H7 (cell line): ENCODE measurements around the gene RAB1B. TPM values are rescaled to one million over a fixed set of nuclear protein-coding genes. Genes with fewer than 3 reads are reported as not detected.
A peak's percentile ranks its signal among the peaks of the same experiment; 100 is the strongest.
"Not testable (repeated sequence)": the region's sequence is repeated elsewhere in the genome, so short reads cannot be mapped to it uniquely, and the experiment has no call there.

Experiments
- DNase-seq: peaks from one replicate; pipeline ENCODE4 v3.0.0; 2012
- H3K27me3 ChIP-seq: 2 replicates; pipeline ENCODE4 v1.6.0; 2011; ENCODE audit warnings: mild to moderate bottlenecking, low read length; ENCODE audit not compliant: control insufficient read depth, insufficient read depth
- H3K36me3 ChIP-seq: replicated peaks from 2 replicates; pipeline ENCODE4 v1.5.1; 2011; ENCODE audit warnings: low read length; ENCODE audit not compliant: control insufficient read depth, insufficient read depth
- H3K4me3 ChIP-seq: 2 replicates; pipeline ENCODE4 v1.5.1; 2011; ENCODE audit warnings: low read depth, mild to moderate bottlenecking, control low read depth, low read length, moderate library complexity; ENCODE audit not compliant: insufficient read depth
- total RNA-seq: library from RNA; depleted of rRNA; stranded (reverse); fragments of >200 nt; shearing (Covaris generic); gene quantifications from 2 replicates; pipeline ENCODE4 v1.2.3, GENCODE V29; 2014; rRNA removed

The RAB1B gene
- total RNA-seq, 1 experiment from 2014 or later: 165 TPM

DNA sequence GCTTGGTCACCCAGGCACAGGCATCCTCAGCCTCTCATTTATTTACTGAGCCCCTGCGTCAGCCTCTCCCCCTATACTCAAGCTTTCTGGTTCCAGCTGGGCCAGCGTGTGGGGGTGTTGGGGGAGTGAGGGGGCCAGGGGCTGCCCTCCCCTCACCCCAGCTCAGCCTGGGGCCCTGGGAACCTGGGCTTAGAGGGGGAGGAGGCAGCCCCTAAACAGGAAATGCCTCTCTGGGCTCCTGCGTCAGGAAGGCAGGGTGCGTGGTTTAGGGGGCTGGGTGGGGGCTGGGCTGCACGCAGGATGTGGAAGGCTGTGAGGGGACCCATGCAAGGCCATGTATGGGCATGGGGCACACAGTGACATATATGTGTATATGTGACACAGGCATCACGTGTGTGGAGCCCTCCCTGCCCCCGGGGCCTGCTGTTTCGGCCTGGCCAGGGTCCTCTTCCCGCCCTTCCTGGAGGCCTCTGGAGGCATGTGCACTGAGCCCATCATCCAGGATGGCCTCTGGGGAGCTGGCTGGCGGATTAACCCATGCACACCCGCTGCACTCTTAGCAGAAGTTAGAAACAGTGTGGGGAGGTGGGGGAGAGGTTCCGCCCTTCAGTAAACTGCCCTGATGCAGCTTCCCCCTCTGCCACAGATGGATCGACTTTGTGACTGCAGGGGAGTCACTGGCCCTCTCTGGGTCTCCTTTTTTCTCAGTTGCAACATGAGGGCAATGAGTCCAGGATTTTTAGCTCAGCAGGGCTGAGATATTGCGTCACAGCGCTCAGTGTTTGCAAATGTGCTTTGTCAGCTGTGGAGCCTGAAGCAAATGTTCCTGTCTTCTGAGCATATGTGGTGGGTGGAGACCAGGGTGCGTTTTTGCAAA is 49.5 kb downstream of the RAB1B start:
- Histone ChIP-seq H3K4me3 (no peak overlapping the region), H3K36me3 (no peaks in the 10 kb centered on the region), H3K27me3 (no peaks in the 10 kb centered on the region)
- DNase-seq: peak; percentile 77

DNA sequence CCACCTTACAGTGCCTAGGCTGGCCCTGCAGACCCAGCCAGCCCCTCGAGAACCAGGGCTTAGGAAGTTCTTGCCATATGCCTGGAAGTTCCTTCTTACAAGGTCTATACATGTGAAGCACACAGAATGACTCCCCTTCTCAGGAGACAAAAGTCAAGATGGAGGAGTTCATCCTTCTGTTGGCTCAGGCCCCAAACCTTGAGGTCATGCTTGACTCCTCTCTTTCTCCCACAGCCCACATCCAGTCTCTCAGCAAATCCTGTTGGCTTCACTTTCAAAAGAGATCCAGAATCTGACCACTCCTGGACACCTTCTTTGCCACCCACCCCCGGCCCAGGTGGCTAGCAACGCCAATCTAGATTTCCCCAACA is 50.1 kb downstream of the RAB1B start:
- Histone ChIP-seq H3K27me3 (no peaks in the 10 kb centered on the region), H3K4me3 (no peak overlapping the region), H3K36me3 (no peaks in the 10 kb centered on the region)
- no peak for DNase-seq

DNA sequence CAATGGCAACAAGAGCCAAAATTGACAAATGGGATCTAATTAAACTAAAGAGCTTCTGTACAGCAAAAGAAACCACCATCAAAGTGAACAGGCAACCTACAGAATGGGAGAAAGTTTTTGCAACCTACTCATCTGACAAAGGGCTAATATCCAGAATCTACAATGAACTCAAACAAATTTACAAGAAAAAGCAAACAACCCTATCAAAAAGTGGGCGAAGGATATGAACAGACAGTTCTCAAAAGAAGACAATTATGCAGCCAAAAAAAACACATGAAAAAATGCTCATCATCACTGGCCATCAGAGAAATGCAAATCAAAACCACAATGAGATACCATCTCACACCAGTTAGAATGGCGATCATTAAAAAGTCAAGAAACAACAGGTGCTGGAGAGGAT is 51.9 kb downstream of the RAB1B start:
- H3K27me3 ChIP-seq, H3K36me3 ChIP-seq, H3K4me3 ChIP-seq, DNase-seq: not testable (repeated sequence)

DNA sequence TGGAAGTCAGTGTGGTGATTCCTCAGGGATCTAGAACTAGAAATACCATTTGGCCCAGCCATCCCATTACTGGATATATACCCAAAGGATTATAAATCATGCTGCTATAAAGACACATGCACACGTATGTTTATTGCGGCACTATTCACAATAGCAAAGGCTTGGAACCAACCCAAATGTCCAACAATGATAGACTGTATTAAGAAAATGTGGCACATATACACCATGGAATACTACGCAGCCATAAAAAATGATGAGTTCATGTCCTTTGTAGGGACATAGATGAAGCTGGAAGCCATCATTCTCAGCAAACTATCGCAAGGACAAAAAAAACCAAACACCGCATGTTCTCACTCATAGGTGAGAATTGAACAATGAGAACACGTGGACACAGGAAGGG is 52.3 kb downstream of the RAB1B start:
- H3K27me3 ChIP-seq, H3K4me3 ChIP-seq: not testable (repeated sequence)

DNA sequence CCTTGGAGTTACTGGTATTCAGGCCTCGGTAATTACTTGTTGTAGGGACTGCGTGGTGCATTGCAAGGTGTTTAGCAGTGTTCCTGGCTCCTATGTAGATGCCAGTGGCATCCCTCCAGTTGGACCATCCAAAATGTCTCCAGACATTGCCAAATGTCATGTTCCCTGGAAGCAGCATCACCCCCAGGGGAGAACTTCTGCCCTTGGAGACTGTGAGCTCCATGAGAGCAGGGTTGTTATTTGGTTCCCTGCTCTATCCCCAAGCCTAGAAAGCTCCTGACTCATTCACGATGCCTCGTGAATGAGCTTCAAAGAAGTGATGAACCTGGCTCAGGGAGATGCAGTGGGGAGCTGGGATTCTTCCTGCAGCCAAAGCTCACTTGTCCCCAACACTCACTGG is 53.2 kb downstream of the RAB1B start:
- no peaks in the 10 kb centered on the region for H3K27me3 ChIP-seq
- H3K4me3 ChIP-seq: no peak overlapping the region
- no peaks in the 10 kb centered on the region for H3K36me3 ChIP-seq
- no peak for DNase-seq

More for the DNA sequence above, 52.3 kb downstream of the RAB1B start:
- DNase-seq, H3K36me3 ChIP-seq: not testable (repeated sequence)

DNA sequence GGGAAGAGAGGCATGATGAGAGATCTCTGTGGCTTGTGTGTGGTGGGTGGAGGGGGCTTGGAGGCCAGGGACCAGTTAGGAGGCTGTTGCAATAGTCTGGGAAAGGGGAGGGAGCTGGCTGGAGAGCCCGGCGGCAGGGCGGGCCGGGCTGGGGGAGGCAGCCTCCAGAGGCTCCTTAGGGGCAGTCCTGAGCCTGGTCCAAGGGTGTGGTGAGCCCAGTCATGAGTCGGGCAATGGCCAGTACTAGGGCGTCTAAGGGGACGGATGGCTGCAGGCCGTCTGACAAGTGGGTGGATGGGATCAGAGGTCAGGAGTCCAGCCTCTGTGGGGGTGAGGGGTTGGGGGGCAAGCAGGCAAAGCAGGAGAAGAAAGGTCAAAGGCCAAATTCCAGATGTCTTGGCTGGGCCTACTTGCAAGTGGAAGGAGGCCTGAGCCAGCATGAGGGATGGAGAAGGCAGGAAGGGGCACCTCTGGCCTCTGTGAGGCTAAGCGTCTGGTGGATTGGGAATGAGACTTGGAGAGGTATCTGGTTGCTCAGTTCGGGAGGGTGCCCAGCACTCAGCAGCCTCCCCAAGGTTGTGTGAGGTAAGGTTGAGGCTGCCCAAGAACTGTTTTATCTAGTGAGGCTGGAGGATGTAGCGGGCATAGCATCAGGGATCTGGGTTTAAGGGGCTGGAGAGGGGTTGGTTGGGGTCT is 54.4 kb downstream of the RAB1B start:
- no peaks in the 10 kb centered on the region for H3K27me3 ChIP-seq
- H3K4me3 ChIP-seq: no peak overlapping the region
- DNase-seq: no peak
- no peaks in the 10 kb centered on the region for H3K36me3 ChIP-seq

DNA sequence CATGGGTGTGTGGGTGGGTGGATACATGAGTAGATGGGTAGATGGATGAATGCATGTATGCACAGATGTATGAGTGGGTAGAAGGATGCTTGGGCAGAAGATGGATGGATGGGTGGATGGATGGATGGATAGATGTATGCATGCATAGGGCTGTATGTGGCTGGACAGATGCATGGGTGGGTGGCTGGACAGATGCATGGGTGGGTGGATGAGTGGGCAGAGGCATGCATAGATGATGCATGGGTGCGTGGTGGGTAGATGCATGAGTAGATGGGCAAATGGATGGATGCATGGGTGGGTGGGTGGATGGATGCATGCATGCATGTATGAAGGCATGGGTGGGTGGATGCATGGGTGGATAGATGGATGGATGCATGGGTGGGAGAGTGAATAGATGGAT is 55.2 kb downstream of the RAB1B start:
- Histone ChIP-seq H3K27me3 (no peaks in the 10 kb centered on the region), H3K4me3 (no peak overlapping the region), H3K36me3 (no peaks in the 10 kb centered on the region)
- no peak for DNase-seq

DNA sequence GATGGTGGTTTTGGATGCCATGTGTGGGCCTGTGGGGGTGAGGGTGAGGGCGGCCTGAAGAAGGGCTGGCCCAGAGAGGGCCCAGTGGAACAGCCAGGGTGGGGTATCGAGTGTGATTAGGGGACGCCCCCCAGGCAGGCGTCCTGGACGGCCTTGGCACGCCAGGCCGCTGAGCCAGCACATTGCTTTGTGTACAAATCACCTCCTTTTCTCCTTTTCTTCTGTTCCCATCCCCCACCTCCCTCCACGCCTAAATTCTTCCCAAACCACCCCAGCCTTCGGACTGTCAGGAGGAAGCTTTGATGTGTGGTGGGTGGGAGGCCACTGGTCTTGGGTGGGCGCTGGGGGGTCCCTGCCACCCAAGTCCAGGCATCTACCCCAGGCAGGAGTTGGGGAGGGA is 56.2 kb downstream of the RAB1B start:
- Histone ChIP-seq H3K36me3 (no peaks in the 10 kb centered on the region), H3K27me3 (no peaks in the 10 kb centered on the region), H3K4me3 (no peak overlapping the region)
- DNase-seq: peak; percentile 58

DNA sequence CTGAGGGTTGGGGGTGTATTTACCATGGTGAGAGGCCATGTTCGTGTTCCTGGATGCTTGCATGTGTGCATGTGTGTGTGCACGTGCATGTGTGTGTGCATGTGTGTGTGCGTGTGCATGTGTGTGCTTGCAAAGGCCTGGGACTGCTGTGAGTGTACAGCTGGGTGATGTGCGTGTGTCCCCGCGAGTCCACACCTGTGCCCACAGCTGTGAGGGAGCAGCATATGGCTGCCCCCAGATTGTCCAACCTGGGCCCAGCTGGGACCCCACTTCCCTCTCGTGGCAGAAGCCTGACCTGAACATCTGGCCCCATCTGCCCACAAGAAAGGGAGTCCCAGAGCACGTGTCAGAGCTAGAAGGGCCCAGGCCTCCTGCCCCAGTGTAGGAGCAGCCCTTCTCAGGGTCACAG is 56.8 kb downstream of the RAB1B start:
- no peaks in the 10 kb centered on the region for H3K36me3 ChIP-seq
- DNase-seq: no peak
- H3K27me3 ChIP-seq: no peaks in the 10 kb centered on the region
- no peak overlapping the region for H3K4me3 ChIP-seq

DNA sequence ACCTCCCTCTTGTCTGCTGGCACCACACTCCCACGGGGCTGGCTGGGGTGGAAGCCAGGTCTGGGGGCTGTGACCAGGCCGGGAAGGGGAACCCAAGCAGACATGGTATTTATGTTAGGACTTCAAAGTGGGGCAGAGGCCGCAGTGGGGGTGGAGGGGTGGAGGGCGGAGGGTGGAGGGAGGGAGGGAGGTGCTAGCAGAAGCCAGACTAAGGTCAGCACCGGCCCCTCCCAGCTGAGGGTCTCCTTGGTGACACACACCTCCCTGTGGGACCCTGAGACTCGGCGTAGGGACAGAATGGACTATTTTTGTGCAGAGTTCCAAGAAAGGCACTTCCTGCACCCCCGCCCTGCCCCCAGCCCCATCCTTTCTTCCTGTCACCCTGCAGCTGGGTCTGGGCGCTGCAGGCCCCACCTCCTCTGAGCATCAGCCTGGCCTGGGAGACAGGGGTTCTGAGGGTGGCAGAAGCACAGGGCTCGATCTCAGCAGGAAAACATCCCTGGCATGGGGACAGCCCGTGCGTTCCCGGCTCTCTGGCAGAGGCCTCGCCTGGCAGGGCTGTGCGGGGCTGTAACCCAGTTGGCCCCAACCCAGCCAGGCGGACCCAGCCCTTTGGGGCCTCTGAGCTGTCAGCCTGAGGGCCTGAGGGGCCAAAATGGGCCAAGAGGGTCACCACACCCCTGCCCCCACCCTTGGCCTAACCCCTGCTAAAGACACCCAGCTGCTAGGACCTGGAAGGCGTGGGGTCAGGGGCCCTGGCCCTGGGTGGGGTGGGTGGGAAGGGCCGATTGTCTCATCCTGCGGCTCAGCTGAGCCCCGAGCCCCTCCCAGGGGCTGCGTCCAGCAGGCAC is 58.0 kb downstream of the RAB1B start:
- DNase-seq: peak; percentile 57
- Histone ChIP-seq H3K36me3 (no peaks in the 10 kb centered on the region), H3K27me3 (no peaks in the 10 kb centered on the region), H3K4me3 (no peak overlapping the region)

Other genes with a start within 250 kb of the RAB1B start
- not detected in 2 replicates for gene CATSPER1, start 242.2 kb upstream of the RAB1B start, total RNA-seq
- gene GAL3ST3, start 219.5 kb upstream of the RAB1B start, total RNA-seq: 21.7 and 23.1 TPM in 2 replicates
- 194 and 221 TPM in 2 replicates for gene SF3B2, start 216.3 kb upstream of the RAB1B start, total RNA-seq
- 16.2 and 20.1 TPM in 2 replicates for gene PACS1, start 198.4 kb upstream of the RAB1B start, total RNA-seq
- gene KLC2, start 10.9 kb upstream of the RAB1B start, total RNA-seq: 21.5 and 28.1 TPM in 2 replicates
- gene CNIH2, start 9.5 kb downstream of the RAB1B start, total RNA-seq: 3.5 and 12.0 TPM in 2 replicates
- 117 and 125 TPM in 2 replicates for gene YIF1A, start 20.5 kb downstream of the RAB1B start, total RNA-seq
- 0.42 and 0.85 TPM in 2 replicates for gene TMEM151A, start 23.3 kb downstream of the RAB1B start, total RNA-seq
- 0.83 and 1.4 TPM in 2 replicates for gene CD248, start 48.4 kb downstream of the RAB1B start, total RNA-seq
- gene RIN1, start 67.8 kb downstream of the RAB1B start, total RNA-seq: 7.2 and 9.6 TPM in 2 replicates
- gene BRMS1, start 76.5 kb downstream of the RAB1B start, total RNA-seq: 53.5 and 72.8 TPM in 2 replicates
- 41.6 and 41.9 TPM in 2 replicates for gene B4GAT1, start 79.0 kb downstream of the RAB1B start, total RNA-seq
- gene SLC29A2, start 103.1 kb downstream of the RAB1B start, total RNA-seq: 23.8 and 32.1 TPM in 2 replicates
- gene NPAS4, start 152.4 kb downstream of the RAB1B start, total RNA-seq: 0.04 TPM in 1 of 2 replicates, not detected in the other
- gene MRPL11, start 170.2 kb downstream of the RAB1B start, total RNA-seq: 148 and 174 TPM in 2 replicates
- gene PELI3, start 198.3 kb downstream of the RAB1B start, total RNA-seq: 8.1 and 9.5 TPM in 2 replicates
- gene DPP3, start 211.8 kb downstream of the RAB1B start, total RNA-seq: 146 and 156 TPM in 2 replicates
- gene BBS1, start 242.0 kb downstream of the RAB1B start, total RNA-seq: 25.4 and 26.5 TPM in 2 replicates